SU-DHL-6 (cell line): ENCODE measurements around the gene GPR108.

ENCODE experiments used
- CTCF ChIP-seq: fragments of 200-600 bp; sonication (generic); IDR thresholded peaks from one replicate; pipeline ENCODE4 v1.5.1; 2017; ENCODE audit warnings: antibody characterized with exemption, mild to moderate bottlenecking, low read length, moderate library complexity; ENCODE audit not compliant: insufficient read depth, poor library complexity, severe bottlenecking
- EZH2phosphoT487 ChIP-seq: fragments of 200-600 bp; sonication (generic), shearing (Covaris generic); conservative IDR thresholded peaks from 2 replicates; pipeline ENCODE4 v1.6.1; 2018; ENCODE audit warnings: mild to moderate bottlenecking, antibody characterized with exemption, low read length, moderate library complexity, mixed read lengths

- TF ChIP-seq CTCF (no peak), EZH2phosphoT487 (no peak)
Measured at GRCh38 chr19:6696239-6696820, 41.0 kb downstream of the GPR108 start.
